Hippocampal formation (tissue), 2 donors: ENCODE results near the gene SQOR.
A peak's percentile ranks its signal among the peaks of the same experiment; 100 is the strongest.

Experiments used
- DNase-seq, 2 donors: peaks; one replicate each; lab custom pipeline; 2025; lab: John Stamatoyannopoulos, UW

Gene SQOR

GRCh38 chr15:45705510-45706473, 71.0 kb downstream of the SQOR start:
- DNase-seq = peak; percentile 78 to 84

DNA sequence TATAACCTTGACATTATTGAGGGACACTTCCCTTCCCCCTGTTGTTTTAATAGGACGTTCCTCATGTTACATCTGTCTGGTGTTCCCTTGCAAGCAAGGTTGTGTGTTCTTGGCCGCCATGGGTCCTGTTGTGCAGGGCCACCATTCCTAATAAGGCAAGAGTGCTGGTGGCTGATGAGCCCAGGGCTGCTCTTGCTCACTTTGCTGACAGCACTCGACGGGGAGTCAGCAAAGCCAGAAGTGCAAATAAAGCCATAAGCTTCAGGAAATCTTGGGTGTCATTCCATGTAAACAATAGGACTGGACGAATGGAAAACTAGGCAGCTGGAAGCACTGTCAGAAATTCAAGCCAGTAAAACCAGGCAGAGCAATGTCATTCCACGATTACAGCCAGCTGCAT, 75.8 kb downstream of the SQOR start:
- no peak for DNase-seq

DNA sequence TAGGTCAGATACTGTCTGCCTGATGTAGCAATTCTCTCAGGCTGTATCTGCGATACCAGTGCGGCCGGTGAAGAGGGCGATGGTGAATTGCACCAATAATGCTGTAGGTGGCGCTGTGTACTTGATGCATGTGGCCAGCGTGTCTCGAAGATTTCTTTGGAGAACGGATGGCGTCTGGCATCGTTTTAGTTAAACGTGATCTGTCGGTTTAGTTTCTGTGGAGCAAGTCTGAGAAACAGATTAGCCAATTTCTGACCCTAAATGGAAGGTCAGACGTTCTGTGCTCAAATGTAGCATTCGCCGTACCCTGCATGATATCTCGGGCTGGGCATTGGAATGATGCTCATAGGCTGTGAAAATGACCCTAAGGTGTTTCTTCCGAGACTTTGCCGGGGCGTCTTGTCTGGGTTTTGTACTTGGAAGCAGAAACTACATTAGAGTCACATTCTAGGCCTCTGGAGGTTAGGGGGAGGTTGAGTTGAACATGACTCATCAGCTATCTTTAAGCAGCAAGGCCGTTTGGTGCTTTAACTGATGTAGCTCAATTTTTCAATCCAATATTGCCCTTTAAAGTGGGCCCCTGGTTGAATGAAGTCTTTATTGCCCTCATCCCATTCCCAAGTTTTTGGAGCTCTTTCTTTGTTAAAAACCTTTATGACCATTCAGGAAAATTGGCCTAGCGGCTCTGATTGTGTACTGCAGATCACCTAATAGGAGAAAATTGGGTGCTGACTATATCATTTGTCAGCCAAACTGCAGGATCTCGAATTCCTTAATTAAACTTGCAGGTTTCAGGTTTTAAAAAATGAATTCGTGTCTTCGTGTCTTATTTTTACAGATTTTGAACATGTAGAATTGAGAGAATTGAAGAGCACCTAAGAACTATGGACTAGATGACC, 80.0 kb downstream of the SQOR start:
- DNase-seq = peak in 1 of 2 donors; percentile 10

DNA sequence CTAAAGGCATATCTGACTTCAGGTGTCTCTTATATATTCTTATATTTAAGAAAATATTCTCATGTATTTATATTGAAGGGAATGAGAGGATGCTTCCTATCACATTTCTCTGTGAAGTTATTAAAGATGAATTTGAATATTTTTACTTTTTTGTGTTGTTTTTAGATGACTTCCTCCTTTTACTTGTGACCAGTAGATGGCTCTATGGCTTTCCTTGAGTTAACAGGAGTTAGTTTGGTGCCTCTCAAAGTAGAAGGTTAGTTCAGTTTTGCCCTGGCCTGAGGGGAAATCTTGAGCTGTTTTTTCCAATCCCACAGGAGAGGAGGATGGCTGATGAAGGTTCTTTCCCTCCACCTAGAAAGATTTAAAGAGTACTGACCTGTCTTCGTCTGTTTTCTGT, 80.7 kb downstream of the SQOR start:
- no peak for DNase-seq

- DNase-seq = no peak
Measured at GRCh38 chr15:45719490-45719889, 84.7 kb downstream of the SQOR start.

DNA sequence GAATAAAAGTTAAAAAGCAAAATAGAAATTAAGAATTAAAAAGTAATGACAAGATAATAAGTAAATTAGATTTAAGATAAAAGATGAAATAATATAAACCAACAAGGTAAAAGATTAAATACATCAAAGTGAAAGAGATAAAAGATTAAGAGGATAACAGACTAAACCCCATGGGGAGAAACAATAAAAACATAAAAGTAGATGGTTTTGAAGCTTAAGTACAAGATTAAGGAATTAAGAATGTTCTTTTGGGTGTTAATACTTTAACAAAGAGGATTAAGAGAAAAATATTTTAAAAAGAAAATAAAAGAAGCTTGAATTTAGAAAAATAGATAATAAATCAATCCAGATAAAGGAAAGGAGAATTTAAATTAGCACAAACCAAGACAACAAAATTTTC, 85.4 kb downstream of the SQOR start:
- no peak for DNase-seq

- DNase-seq = no peak
Measured at GRCh38 chr15:45728641-45729040, 93.8 kb downstream of the SQOR start.

DNA sequence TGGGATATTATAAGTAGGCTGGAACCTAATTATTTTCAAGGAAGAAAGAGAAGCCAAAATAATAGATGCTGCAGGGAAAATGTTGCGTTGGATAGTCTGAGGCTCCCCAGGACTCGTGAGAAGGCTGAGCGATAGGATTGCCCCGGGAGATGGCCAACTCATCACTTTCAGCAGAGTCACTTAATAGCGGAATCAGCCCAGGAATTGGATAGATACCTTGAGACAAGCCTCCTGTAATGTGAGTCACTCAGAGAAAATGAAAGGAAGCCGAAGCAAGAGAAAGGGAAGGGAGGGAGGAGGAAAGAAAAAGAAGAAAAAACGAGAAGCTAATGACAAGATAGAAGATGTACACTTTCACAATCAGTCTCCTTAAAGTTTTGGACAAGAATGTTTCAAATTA, 94.3 kb downstream of the SQOR start:
- DNase-seq = no peak

DNA sequence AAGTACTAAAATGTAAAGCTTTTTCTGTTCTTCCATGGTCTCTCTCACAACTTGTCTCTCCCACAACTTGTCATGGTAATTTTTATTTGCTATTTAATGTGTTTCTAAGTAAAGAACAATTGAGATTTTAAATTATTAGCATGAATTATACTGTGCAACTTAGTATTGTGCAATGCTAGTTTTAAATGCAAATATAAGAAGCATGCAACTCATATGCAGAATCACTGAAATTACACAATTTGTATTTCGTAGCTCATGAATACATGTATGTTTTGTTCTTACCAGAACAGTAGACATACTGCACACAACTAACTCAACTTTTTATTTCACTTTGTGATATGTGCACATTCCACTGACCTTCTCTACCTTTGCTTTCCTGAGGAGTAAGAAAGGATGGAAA, 96.5 kb downstream of the SQOR start:
- no peak for DNase-seq

DNA sequence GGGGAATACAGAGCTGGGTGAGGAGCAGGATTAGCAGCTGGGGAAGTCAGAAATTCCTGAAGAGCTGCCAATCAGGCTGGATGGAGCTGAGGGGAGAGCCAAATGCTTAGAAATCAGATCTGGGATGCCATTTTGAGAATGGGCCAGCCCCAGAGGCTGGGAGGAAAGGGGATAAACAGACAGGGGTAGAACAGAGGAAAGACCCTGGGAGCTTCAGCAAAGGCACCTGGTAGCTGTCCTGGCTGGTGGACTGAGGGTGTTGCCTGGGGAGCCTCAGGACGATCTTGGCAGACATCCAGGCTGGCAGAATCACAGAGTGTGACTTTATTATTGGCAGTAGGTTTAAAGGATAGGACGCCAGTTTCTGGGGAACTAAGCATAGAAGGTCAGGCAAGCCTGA, 97.8 kb downstream of the SQOR start:
- DNase-seq = no peak

- no peak for DNase-seq
Measured at GRCh38 chr15:45734260-45734711, 99.5 kb downstream of the SQOR start.
